Measurements from ENCODE around the gene SPSB2. TPM values are rescaled to one million over a fixed set of nuclear protein-coding genes. Genes with fewer than 3 reads are reported as not detected.

The SPSB2 gene
- total RNA-seq, 4 donors from 2014 or later = 3.0 to 16.5 (median 7.5) TPM

- no peak for DNase-seq (ENCODE audit: low spot score in 2 of 2)
- Histone ChIP-seq H3K9me3 (no peaks in the 10 kb centered on the region), H3K4me1 (peaks cover 34% of the 10 kb centered on the region), H3K36me3 (peaks cover 18% of the 10 kb centered on the region), H3K4me3 (no peak overlapping the region), H3K27me3 (peaks cover 7% of the 10 kb centered on the region), H3K27ac (no peak overlapping the region)
- TF ChIP-seq CTCF (IDR thresholded peaks at IDR 0.05) (no peak), EP300 (IDR thresholded peaks at IDR 0.05) (no peak), POLR2AphosphoS5 (IDR thresholded peaks at IDR 0.05) (no peak), POLR2A (IDR thresholded peaks at IDR 0.05) (no peak)
- 91% methylated on average over 11 of the region's 11 CpGs for WGBS
Measured at GRCh38 chr12:6830286-6830890, 42.7 kb downstream of the SPSB2 start.

GRCh38 chr12:6829536-6830220 lies 43.4 kb downstream of the SPSB2 start:
- H3K27ac ChIP-seq = peak overlapping the region; percentile 57
- TF ChIP-seq EP300 (IDR thresholded peaks at IDR 0.05) = no peak
- no peak for TF ChIP-seq CTCF (IDR thresholded peaks at IDR 0.05)
- no peak for TF ChIP-seq POLR2AphosphoS5 (IDR thresholded peaks at IDR 0.05)
- TF ChIP-seq POLR2A (IDR thresholded peaks at IDR 0.05) = no peak
- DNase-seq (ENCODE audit: low spot score in 2 of 2) = no peak
- peaks cover 18% of the 10 kb centered on the region for H3K36me3 ChIP-seq
- H3K4me3 ChIP-seq = peak overlapping the region; percentile 75
- H3K4me1 ChIP-seq = peaks cover 40% of the 10 kb centered on the region
- H3K9me3 ChIP-seq = no peaks in the 10 kb centered on the region
- WGBS = 45% methylated on average over 13 of the region's 19 CpGs
- H3K27me3 ChIP-seq = peaks cover 13% of the 10 kb centered on the region

DNA sequence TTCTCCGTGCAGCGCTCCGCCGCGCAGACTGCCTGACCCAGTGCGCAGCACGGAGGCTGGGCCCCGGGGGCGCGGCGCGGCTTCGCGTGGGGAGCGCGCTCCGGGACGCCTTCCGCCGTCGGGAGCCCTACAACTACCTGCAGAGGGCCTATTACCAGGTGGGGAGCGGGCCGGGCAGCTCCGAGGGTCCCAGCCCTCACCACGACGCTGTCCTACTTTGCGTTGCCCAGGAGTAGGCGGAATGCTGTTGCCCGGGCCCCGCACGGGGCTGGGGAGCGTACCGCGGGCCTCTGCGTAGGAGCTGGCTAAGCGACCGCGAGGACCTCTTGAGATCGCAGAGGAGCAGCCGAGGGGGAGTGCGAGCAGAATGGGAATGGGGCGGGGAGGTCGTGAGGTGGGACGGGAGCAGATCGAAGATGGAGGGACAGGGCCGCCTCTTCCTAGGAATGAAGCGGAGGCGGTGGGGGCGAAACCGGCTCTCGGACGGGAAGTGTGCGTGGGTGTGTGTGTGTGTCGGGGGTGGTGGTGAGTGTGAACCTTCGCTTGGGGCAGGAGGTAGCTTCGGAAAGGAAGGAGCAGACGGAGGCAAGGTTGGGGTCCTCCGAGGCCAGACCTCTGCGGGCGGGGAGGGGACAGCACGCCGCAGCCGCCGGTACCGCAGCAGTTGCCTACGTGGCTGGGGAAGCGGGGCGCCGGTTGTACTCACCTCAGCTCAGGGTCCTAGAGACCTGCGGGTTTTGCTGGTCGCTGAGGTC lies 44.1 kb downstream of the SPSB2 start:
- H3K4me1 ChIP-seq = peaks cover 40% of the 10 kb centered on the region
- 0% methylated on average over 39 of the region's 71 CpGs for WGBS
- TF ChIP-seq POLR2AphosphoS5 (IDR thresholded peaks at IDR 0.05) (no peak), POLR2A (IDR thresholded peaks at IDR 0.05) (no peak), CTCF (IDR thresholded peaks at IDR 0.05) (no peak), EP300 (IDR thresholded peaks at IDR 0.05) (no peak)
- H3K9me3 ChIP-seq = no peaks in the 10 kb centered on the region
- peak overlapping the region; percentile 57 for H3K27ac ChIP-seq
- DNase-seq (ENCODE audit: low spot score in 2 of 2) = peak in 1 of 2 donors; percentile 70
- H3K27me3 ChIP-seq = peaks cover 17% of the 10 kb centered on the region
- H3K36me3 ChIP-seq = peaks cover 10% of the 10 kb centered on the region
- peak overlapping the region; percentile 75 for H3K4me3 ChIP-seq

DNA sequence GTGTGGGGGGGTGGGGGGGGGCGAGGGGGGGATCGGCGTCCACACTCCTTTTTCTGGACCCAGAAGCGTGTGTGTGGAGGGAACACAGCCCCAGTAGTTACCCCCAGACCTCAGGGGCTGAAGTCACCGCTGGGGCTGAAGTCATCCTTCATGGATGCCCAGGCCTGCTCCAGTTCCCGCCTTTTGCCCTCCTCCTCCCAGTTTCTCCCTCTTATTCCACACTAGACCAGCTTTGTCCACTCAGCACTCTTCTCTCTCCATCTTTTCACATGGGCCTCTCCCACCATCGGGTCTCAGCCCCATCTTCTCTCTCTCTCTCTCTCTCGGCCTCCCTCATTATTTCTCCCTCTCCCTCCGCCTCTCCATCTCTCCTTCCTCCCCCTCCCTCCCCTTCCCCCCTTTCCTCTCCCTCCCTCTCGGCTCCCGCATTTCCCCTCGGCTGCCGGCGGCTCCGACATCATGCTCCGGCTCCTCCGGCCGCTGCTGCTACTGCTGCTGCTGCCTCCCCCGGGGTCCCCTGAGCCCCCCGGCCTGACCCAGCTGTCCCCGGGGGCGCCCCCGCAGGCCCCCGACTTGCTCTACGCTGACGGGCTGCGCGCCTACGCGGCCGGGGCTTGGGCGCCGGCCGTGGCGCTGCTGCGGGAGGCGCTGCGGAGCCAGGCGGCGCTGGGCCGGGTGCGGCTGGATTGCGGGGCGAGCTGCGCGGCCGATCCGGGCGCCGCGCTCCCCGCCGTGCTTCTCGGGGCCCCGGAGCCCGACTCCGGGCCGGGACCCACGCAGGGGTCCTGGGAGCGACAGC lies 44.9 kb downstream of the SPSB2 start, which contains the start of gene P3H3:
Gene P3H3, plus strand, starts transcription at position 426 of the 799 bp plus-strand sequence. Its CDS starts 34 bp downstream, at position 460.
- TF ChIP-seq CTCF (IDR thresholded peaks at IDR 0.05) (no peak), POLR2A (IDR thresholded peaks at IDR 0.05) (no peak), POLR2AphosphoS5 (IDR thresholded peaks at IDR 0.05) (no peak), EP300 (IDR thresholded peaks at IDR 0.05) (no peak)
- peaks cover 24% of the 10 kb centered on the region for H3K27me3 ChIP-seq
- DNase-seq (ENCODE audit: low spot score in 2 of 2) = peak in 1 of 2 donors; percentile 69
- H3K4me1 ChIP-seq = peaks cover 40% of the 10 kb centered on the region
- 2% methylated on average over 18 of the region's 60 CpGs for WGBS
- peak within 1 kb of the TSS; percentile 57 for H3K27ac ChIP-seq
- peak within 1 kb of the TSS; percentile 75 for H3K4me3 ChIP-seq
- peaks cover 5% of the 10 kb centered on the region for H3K36me3 ChIP-seq
- no peaks in the 10 kb centered on the region for H3K9me3 ChIP-seq

Data from suprapubic skin (tissue), 4 donors.